ENCODE data around the gene DUOXA2.
A peak's percentile ranks its signal among the peaks of the same experiment; 100 is the strongest.

DUOXA2 gene

DNA sequence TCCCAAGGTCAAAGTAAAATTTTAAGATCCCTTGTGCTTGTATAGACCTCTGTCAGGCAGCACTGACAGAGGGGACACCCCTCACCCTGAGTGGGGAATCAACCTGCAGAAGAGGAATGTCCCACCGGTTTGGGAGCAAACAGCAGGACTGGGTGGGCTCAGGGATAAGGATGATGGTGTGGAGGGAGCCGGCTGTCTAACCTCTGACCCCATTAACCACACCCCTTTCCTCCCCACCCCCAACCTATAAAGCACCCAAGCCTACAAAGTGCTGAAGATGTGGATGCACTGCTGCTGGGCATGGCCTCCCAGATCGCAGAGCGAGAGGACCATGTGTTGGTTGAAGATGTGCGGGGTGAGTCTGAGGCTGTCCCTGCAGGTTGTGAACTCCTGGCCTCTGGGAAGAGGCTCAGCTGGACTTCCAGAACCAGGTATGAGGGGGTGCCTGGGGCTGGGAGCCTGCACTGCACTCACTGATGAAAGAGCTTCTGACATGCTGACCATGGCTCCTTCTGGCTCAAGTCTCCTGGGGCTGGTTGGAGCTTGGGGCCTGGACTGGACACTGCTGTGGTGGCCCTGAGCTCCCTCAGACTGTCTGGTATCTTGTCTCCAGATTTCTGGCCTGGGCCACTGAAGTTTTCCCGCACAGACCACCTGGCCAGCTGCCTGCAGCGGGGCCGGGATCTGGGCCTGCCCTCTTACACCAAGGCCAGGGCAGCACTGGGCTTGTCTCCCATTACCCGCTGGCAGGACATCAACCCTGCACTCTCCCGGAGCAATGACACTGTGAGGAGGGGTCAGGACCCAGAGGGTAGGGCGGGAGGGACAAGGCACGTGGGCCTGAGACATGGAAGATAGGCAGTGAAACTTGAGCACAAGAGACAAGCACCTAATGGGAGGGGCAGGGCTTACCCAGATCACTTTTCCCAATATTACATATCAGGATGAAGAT, 25.0 kb downstream of the DUOXA2 start:
- no peak for DNase-seq

- DNase-seq = no peak
Observed at GRCh38 chr15:45139770-45140169, 25.6 kb downstream of the DUOXA2 start.

- DNase-seq = no peak
Observed at GRCh38 chr15:45140557-45141250, 26.6 kb downstream of the DUOXA2 start.

GRCh38 chr15:45141386-45141785, 27.3 kb downstream of the DUOXA2 start:
- no peak for DNase-seq

DNA sequence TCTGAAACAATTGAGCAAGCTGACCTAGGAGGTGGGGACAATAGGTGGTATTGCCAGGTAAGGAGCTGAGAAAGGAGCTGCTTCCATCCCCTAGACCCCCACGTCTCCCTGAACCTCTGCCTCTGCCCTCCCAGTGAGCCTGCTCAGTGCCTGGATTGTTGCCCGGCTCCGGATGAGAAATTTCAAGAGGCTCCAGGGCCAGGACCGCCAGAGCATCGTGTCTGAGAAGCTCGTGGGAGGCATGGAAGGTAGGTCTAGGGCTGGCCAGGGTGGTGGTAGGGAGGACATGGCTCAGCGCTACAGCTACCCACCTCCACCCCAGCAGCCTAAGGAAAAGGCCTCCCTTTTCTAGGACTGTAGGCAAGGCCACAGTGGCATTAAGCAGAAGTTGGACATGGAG, 28.9 kb downstream of the DUOXA2 start:
- DNase-seq = no peak

- DNase-seq = no peak
Observed at GRCh38 chr15:45143946-45144345, 29.8 kb downstream of the DUOXA2 start.

- DNase-seq = no peak
Observed at GRCh38 chr15:45144775-45145174, 30.6 kb downstream of the DUOXA2 start.

DNA sequence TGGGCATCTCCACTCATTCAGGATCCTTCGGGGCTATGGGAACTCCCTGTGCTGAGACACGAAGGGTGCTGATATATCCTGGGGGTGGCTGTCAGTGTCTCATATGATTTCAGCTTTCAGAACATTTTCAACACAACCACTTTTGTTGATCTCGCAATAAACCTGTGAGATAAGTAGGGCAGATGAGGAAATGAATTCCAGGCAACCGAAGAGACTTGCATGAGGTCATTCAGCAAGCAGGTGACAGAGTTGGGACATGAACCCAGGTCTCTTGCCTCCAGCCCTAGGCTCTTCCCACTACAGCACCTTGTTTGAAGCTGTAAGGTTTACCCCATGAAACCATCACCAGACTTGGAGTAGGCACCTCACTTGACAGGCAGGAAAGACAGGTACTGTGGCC, 32.3 kb downstream of the DUOXA2 start:
- DNase-seq = no peak

- no peak for DNase-seq
Observed at GRCh38 chr15:45147606-45148005, 33.5 kb downstream of the DUOXA2 start.

DNA sequence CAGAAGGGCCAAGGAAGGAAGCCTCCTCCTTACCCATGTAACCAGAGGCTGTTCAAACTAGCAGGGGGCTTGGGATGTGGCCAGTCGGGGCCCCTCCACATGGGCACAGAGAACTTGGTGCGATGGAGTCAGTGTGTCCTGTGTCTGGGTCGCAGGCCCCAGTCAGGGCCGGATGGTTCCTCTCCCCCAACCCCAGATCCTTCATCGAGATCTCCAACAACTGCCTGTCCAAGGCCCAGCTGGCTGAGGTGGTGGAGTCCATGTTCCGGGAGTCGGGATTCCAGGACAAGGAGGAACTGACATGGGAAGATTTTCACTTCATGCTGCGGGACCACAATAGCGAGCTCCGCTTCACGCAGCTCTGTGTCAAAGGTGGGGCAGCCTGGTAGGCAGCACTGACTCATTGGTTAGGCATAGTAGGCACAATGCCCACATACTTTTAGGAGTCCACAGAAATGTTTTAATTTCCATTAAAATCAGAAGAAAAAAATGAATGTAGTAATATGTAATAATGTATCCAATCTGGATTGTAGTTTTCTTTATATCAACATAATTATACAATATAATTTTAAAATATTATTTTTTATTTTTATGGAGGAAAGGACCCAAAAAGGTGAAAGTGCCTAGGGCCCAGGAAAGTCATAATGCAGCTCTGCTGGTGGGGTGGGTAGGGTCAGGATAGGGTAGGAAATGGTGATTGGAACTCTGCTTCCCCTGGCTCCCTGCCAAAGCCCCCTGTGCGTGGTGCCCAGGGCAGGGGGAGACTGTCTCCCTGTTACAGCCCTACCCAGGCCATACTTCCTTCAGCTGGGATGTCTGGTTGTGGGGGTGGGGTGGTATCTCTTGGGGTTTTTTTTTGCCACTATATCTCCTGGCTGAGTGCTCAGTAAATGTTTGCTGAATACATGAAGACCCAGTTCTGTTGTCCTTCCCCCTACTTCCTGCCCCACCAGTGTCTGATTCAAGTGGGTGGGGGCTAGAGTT, 34.2 kb downstream of the DUOXA2 start:
- no peak for DNase-seq

DNA sequence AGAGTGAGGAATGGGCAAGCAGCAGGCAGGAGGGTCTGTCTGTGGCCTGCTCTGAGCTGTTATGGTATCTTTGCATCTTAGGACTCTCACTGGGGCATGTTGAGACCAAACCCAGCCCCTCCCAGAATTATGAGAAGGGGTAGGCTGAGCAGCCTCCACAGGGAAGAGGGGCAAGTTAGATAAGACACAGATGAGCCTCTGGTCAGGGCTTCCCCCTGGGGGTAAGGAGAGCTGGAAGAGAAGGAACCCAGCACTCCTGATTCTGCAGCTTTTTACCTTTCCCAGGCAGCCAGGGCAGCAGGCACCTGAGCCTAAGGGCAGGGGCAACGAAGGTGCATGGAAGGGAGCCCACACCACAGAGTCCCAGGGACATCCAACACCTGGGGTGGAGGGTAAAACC, 34.9 kb downstream of the DUOXA2 start:
- no peak for DNase-seq

DNA sequence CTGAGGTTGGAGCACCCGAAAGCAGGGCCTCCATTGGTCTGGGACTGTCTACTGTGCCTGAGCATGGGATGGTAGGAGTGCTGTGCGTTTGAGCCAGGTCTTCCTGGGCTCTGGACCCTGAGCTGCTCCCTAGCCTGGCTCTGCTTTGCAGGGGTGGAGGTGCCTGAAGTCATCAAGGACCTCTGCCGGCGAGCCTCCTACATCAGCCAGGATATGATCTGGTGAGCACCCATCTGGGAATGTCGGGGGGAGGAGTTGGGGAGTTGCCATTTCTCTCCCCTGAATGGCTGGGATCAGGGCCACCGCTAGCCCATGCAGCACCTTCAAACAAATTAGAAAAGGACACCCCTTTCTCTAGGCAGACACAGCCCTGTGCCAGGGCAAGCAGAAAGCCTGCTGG, 36.4 kb downstream of the DUOXA2 start:
- DNase-seq = no peak

- no peak for DNase-seq
Observed at GRCh38 chr15:45150997-45151396, 36.9 kb downstream of the DUOXA2 start.

DNA sequence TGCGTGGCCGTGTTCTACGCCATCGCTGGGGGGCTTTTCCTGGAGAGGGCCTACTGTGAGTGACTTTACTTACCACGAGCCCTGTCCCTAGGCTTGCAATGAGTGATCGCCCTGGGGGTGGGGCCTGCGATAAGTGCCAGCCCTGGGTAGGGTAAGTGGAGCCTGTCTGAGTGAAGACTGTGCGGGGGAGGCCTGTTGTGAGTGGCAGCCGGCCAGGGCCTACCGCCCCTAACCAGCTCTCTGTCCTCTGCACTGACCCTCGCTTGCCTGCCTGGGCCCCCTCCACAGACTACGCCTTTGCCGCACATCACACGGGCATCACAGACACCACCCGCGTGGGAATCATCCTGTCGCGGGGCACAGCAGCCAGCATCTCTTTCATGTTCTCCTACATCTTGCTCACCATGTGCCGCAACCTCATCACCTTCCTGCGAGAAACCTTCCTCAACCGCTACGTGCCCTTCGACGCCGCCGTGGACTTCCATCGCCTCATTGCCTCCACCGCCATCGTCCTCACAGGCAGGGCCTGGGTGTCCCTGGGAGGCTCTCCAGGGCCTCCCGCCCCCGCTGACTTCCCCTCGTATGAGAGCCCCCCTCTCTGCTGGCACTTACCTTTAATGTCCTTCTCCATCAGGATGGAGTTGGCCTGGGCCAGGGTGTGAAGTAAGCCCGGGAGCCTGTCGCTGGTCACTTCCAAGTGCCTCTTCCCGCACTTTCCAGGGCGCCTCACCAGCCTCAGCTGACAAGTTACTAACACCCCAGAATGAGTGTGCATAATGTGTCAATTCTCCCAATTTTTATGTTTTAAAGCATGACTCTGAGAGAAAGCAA, 38.1 kb downstream of the DUOXA2 start:
- DNase-seq = no peak

- DNase-seq = no peak
Observed at GRCh38 chr15:45155739-45156138, 41.6 kb downstream of the DUOXA2 start.

- no peak for DNase-seq
Observed at GRCh38 chr15:45156744-45157455, 42.8 kb downstream of the DUOXA2 start.

- no peak for DNase-seq
Observed at GRCh38 chr15:45157974-45158373, 43.8 kb downstream of the DUOXA2 start.

DNA sequence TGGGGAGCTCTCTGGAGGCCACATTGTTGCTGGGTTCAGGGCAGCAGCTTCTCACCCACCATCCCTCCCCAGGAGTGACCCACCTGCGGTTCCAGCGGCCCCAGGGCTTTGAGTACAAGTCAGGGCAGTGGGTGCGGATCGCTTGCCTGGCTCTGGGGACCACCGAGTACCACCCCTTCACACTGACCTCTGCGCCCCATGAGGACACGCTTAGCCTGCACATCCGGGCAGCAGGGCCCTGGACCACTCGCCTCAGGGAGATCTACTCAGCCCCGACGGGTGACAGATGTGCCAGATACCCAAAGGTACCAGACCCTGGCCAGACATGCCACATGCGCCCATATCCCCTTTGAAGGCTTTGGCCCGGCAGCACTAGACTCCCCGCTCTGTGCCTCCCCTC, 47.5 kb downstream of the DUOXA2 start:
- no peak for DNase-seq

DNA sequence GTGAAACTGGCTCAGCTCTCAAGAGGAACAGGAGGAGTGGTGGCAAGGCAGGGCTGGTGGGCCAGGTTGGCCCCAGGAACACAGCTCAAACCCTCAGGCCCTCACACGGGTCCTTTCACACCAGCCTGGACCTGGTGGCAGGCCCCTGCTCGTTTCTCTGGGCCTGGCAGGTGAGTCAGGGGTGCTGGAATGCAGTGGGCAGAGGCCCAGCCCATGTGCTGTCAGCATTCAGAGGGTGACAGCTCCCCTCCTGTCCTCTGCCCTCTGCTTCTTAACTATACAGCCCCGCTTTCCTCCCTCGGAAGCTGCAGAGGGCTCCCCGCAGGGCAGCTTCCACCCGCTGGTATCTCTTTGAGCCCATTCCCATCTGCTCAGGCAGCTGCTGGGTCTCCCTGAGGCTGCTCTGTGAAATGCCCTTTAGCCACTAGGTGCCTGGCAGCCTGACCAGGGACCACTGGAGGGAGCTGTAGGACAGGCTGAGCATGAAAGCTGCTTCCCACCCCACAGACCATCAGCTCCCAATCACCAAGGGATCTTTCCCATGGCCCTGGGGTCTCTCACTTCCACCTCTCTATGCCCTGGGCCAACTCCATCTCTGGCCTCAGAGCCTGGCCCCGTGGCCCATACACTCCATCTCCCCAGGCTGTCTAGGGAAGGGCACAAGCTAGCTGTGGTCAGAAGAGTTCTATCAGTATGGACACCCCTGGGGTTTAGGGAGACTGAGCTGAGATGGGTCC, 48.8 kb downstream of the DUOXA2 start:
- DNase-seq = peak; percentile 64

- DNase-seq = no peak
Observed at GRCh38 chr15:45163508-45163856, 49.4 kb downstream of the DUOXA2 start.

DNA sequence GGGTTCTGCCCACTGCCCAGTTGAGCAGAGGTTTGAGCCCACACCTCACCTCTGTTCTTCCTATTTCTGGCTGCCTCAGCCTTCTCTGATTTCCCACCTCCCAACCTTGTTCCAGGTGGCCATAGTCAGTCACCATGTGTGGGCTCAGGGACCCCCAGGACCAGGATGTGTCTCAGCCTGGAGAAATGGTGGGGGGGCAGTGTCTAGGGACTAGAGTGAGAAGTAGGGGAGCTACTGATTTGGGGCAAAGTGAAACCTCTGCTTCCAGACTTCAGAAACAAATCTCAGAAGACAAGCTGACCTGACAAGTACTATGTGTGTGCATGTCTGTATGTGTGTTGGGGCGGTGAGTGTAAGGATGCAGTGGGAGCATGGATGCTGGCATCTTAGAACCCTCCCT, 50.8 kb downstream of the DUOXA2 start:
- DNase-seq = no peak
